ENCODE data around the gene B4GAT1.

- TF ChIP-seq POLR2A (IDR thresholded peaks at IDR 0.05; ENCODE audit: low read depth, low read length) (no peak), PBX3 (IDR thresholded peaks at IDR 0.05; ENCODE audit: insufficient replicate concordance, low read depth, low read length) (no peak), CTCF (IDR thresholded peaks at IDR 0.05 in 2 of 3, conservative IDR thresholded peaks at IDR 0.05 in 1 of 3; ENCODE audit: control insufficient read depth in 2 of 3, extremely low read depth in 1 of 3, insufficient read depth in 1 of 3, low read depth in 3 of 3, low read length in 3 of 3) (no peak), HDAC6 (IDR thresholded peaks at IDR 0.05; ENCODE audit: unreplicated experiment) (no peak), TAF1 (IDR thresholded peaks at IDR 0.05; ENCODE audit: borderline replicate concordance, low read depth, low read length) (no peak), MEF2A (IDR thresholded peaks at IDR 0.05; ENCODE audit: insufficient read depth, low read depth, low read length) (no peak), SMAD1 (IDR thresholded peaks at IDR 0.05; ENCODE audit: low read depth, partially characterized antibody) (no peak), TBL1XR1 (IDR thresholded peaks at IDR 0.05; ENCODE audit: low read depth, low read length) (no peak), SREBF2 (IDR thresholded peaks at IDR 0.05; ENCODE audit: low read length) (no peak), CBX3 (IDR thresholded peaks at IDR 0.05; ENCODE audit: borderline replicate concordance, low read depth) (no peak), RELA (IDR thresholded peaks at IDR 0.05; ENCODE audit: borderline replicate concordance, partially characterized antibody) (no peak), CEBPZ (IDR thresholded peaks at IDR 0.05; ENCODE audit: low read depth, low read length) (no peak), POU2F2 (IDR thresholded peaks at IDR 0.05; ENCODE audit: borderline replicate concordance, low read depth, low read length) (no peak)
Observed at GRCh38 chr11:66321606-66322005, 25.8 kb downstream of the B4GAT1 start.
